GM19240 (cell line): Measurements from ENCODE around the gene SKP2.
"Not testable (repeated sequence)": the region's sequence is repeated elsewhere in the genome, so short reads cannot be mapped to it uniquely, and the experiment has no call there.

ENCODE experiments used
- DNase-seq: peaks from one replicate; pipeline ENCODE4 v3.0.0; 2011; ENCODE audit warnings: low spot score; ENCODE audit not compliant: insufficient read length

SKP2 gene

GRCh38 chr5:36156619-36157018 is 4.7 kb downstream of the SKP2 start:
- no peak for DNase-seq

GRCh38 chr5:36158144-36158543 is 6.2 kb downstream of the SKP2 start:
- DNase-seq: no peak

GRCh38 chr5:36160617-36161016 is 8.7 kb downstream of the SKP2 start:
- DNase-seq: no peak

GRCh38 chr5:36161361-36161760 is 9.4 kb downstream of the SKP2 start:
- DNase-seq: no peak

- no peak for DNase-seq
These were observed 11.0 kb downstream of the SKP2 start for GRCh38 chr5:36162810-36163486.

GRCh38 chr5:36164461-36164860 is 12.6 kb downstream of the SKP2 start:
- DNase-seq: no peak

- no peak for DNase-seq
These were observed 16.8 kb downstream of the SKP2 start for GRCh38 chr5:36168737-36169136.

GRCh38 chr5:36170832-36171424 is 19.0 kb downstream of the SKP2 start:
- DNase-seq: no peak

- no peak for DNase-seq
These were observed 20.7 kb downstream of the SKP2 start for GRCh38 chr5:36172599-36172998.

- DNase-seq: no peak
These were observed 21.5 kb downstream of the SKP2 start for GRCh38 chr5:36173426-36173825.

GRCh38 chr5:36174119-36174518 is 22.2 kb downstream of the SKP2 start:
- DNase-seq: no peak

- no peak for DNase-seq
These were observed 23.1 kb downstream of the SKP2 start for GRCh38 chr5:36175043-36175442.

GRCh38 chr5:36177154-36177553 is 25.2 kb downstream of the SKP2 start:
- DNase-seq: peak; percentile 11

GRCh38 chr5:36177715-36178523 is 26.0 kb downstream of the SKP2 start:
- no peak for DNase-seq

- no peak for DNase-seq
These were observed 26.6 kb downstream of the SKP2 start for GRCh38 chr5:36178524-36178890.

- no peak for DNase-seq
These were observed 28.0 kb downstream of the SKP2 start for GRCh38 chr5:36179950-36180349.

- no peak for DNase-seq
These were observed 28.8 kb downstream of the SKP2 start for GRCh38 chr5:36180556-36181350.

- DNase-seq: no peak
These were observed 29.9 kb downstream of the SKP2 start for GRCh38 chr5:36181774-36182173.

- not testable (repeated sequence) for DNase-seq
These were observed 32.5 kb downstream of the SKP2 start for GRCh38 chr5:36184408-36184807.

- no peak for DNase-seq
These were observed 41.8 kb downstream of the SKP2 start for GRCh38 chr5:36193746-36194145.

GRCh38 chr5:36198281-36198680 is 46.4 kb downstream of the SKP2 start:
- DNase-seq: no peak

GRCh38 chr5:36198783-36199182 is 46.9 kb downstream of the SKP2 start:
- DNase-seq: not testable (repeated sequence)
